Dedifferentiated amniotic fluid mesenchymal stem cell (primary cell): ENCODE data around the gene MARS1.
"Not testable (repeated sequence)": the region's sequence is repeated elsewhere in the genome, so short reads cannot be mapped to it uniquely, and the experiment has no call there.

Source experiments
- DNase-seq: peaks from one replicate; pipeline ENCODE4 v3.0.0-alpha.2; 2016; ENCODE audit errors: extremely low spot score

The MARS1 gene

GRCh38 chr12:57516617-57517153 lies 28.8 kb downstream of the MARS1 start:
- no peak for DNase-seq

GRCh38 chr12:57517187-57517586 lies 29.3 kb downstream of the MARS1 start:
- no peak for DNase-seq

GRCh38 chr12:57517718-57518117 lies 29.9 kb downstream of the MARS1 start:
- DNase-seq = not testable (repeated sequence)

- no peak for DNase-seq
These were observed 30.5 kb downstream of the MARS1 start for GRCh38 chr12:57518176-57518919.

- peak; percentile 37 for DNase-seq
These were observed 31.3 kb downstream of the MARS1 start for GRCh38 chr12:57518920-57519795.

- no peak for DNase-seq
These were observed 31.9 kb downstream of the MARS1 start for GRCh38 chr12:57519796-57520052.

- peak; percentile 99 for DNase-seq
These were observed 32.4 kb downstream of the MARS1 start, which contains the start of gene DDIT3 for GRCh38 chr12:57520053-57520818. TSS of gene DDIT3 (minus strand) at chr12:57520514. CDS start at chr12:57517406, 3,108 bp downstream.

GRCh38 chr12:57521525-57522010 lies 33.7 kb downstream of the MARS1 start:
- DNase-seq = no peak

- DNase-seq = peak; percentile 77
These were observed 34.4 kb downstream of the MARS1 start, which contains the start of gene MBD6 for GRCh38 chr12:57522011-57522886. TSS of gene MBD6 (plus strand) at chr12:57522824. CDS start at chr12:57524304, 1,480 bp downstream.

GRCh38 chr12:57522887-57523705 lies 35.2 kb downstream of the MARS1 start:
- peak; percentile 36 for DNase-seq

- DNase-seq = no peak
These were observed 36.1 kb downstream of the MARS1 start for GRCh38 chr12:57523706-57524614.

GRCh38 chr12:57524814-57525614 lies 37.1 kb downstream of the MARS1 start:
- DNase-seq = no peak

GRCh38 chr12:57525615-57526383 lies 37.9 kb downstream of the MARS1 start:
- DNase-seq = no peak

GRCh38 chr12:57526477-57527126 lies 38.7 kb downstream of the MARS1 start:
- DNase-seq = no peak

GRCh38 chr12:57527184-57527583 lies 39.3 kb downstream of the MARS1 start:
- no peak for DNase-seq

GRCh38 chr12:57528176-57528575 lies 40.3 kb downstream of the MARS1 start:
- DNase-seq = no peak
